GM19193 (cell line): ENCODE data around the gene AREL1.

Experiments used
- POLR2A ChIP-seq: IDR thresholded peaks from 4 replicates; pipeline ENCODE4 v1.6.1; 2011; ENCODE audit not compliant: insufficient read depth, insufficient read length; ENCODE audit errors: extremely low read depth

AREL1 gene

GRCh38 chr14:74654931-74655330, 57.9 kb downstream of the AREL1 start:
- TF ChIP-seq POLR2A = no peak

GRCh38 chr14:74653386-74654138, 59.3 kb downstream of the AREL1 start:
- no peak for TF ChIP-seq POLR2A

- no peak for TF ChIP-seq POLR2A
Observed at GRCh38 chr14:74652541-74652940, 60.3 kb downstream of the AREL1 start.

GRCh38 chr14:74650927-74651686, 61.8 kb downstream of the AREL1 start:
- no peak for TF ChIP-seq POLR2A

GRCh38 chr14:74649673-74650072, 63.2 kb downstream of the AREL1 start:
- TF ChIP-seq POLR2A = no peak

- TF ChIP-seq POLR2A = no peak
Observed at GRCh38 chr14:74649167-74649566, 63.7 kb downstream of the AREL1 start.

GRCh38 chr14:74648601-74649000, 64.3 kb downstream of the AREL1 start:
- no peak for TF ChIP-seq POLR2A

- TF ChIP-seq POLR2A = no peak
Observed at GRCh38 chr14:74647678-74648461, 65.0 kb downstream of the AREL1 start.

GRCh38 chr14:74647061-74647677, 65.7 kb downstream of the AREL1 start:
- no peak for TF ChIP-seq POLR2A

- TF ChIP-seq POLR2A = no peak
Observed at GRCh38 chr14:74645756-74646470, 67.0 kb downstream of the AREL1 start.

GRCh38 chr14:74645244-74645643, 67.6 kb downstream of the AREL1 start:
- TF ChIP-seq POLR2A = no peak

GRCh38 chr14:74641601-74642391, 71.1 kb downstream of the AREL1 start:
- TF ChIP-seq POLR2A = no peak

- no peak for TF ChIP-seq POLR2A
Observed at GRCh38 chr14:74638966-74639365, 73.9 kb downstream of the AREL1 start.
